Measurements from ENCODE around the gene GDF9. TPM values are rescaled to one million over a fixed set of nuclear protein-coding genes. Genes with fewer than 3 reads are reported as not detected.
"Not testable (repeated sequence)": the region's sequence is repeated elsewhere in the genome, so short reads cannot be mapped to it uniquely, and the experiment has no call there.

Gene GDF9
- total and polyA plus RNA-seq, 5 experiments from 2014 or later, result 0.30 to 1.7 (median 0.85) TPM; not detected in 1

DNA sequence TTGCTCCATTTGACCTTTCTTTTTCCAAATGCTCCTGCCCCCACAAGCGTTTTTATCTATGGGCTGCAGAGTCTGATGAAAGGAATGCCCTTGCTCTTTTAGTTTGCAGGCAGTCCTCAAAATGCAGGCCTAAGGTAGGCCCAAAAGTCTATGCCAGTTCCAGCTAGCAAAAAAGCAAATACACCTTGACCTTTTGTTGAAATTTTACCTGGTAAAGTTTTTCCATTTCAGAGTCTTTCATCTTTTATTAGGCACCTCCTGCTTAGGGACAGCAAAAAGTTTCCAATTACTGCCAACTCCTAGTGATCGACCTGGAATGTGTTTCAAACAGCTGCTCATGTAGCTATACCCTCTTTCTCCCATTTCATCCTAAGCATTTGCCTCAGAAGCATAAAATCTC lies 4.5 kb upstream of the GDF9 start:
- H3K4me3 Mint-ChIP-seq, result no peak overlapping the region
- H3K9me3 Mint-ChIP-seq, result no peaks in the 10 kb centered on the region
- POLR2A ChIA-PET, result no interaction called here

DNA sequence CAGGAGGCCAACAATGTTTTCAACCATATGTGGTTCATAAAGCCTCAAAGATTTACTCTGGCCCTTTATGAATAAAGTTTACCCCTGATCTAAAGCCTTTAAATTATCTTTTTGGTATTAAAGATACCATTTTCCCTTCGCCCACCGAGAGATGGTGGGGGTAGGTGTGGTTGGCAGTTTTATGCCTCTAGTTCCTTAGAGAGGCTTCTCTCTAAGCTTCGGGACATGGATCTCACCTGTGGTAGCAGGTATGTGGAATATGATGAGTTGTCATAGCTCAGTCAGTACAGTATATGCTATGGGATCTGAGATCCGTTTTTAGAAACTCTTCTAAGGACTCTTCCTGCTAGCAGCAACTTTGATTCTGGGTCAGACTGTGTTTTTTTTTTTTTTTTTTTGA lies 2.5 kb upstream of the GDF9 start:
- Mint-ChIP-seq H3K27me3 (no peaks in the 10 kb centered on the region), H3K27ac (peak overlapping the region in 8 of 10 donors; percentile 40 to 100 (median 80)), H3K4me1 (peaks cover 13 to 29% (median 27%) of the 10 kb centered on the region in 4 donors), H3K9me3 (no peaks in the 10 kb centered on the region), H3K4me3 (peak overlapping the region in 6 of 10 donors; percentile 13 to 67 (median 40)), H3K36me3 (peaks cover 0 to 33% (median 3%) of the 10 kb centered on the region in 3 donors)
- ATAC-seq (no peak), DNase-seq (no peak)
- POLR2A ChIA-PET, result interaction anchor here (0.6 to 0.9 kb wide), 3 partner anchors 10 to 187 kb away, joined by 4 to 6 read pairs (median 4); no protein-coding TSS in a partner anchor

More for the DNA sequence above, 4.5 kb upstream of the GDF9 start:
- Mint-ChIP-seq H3K36me3 (peaks cover 0 to 44% (median 3%) of the 10 kb centered on the region in 3 donors), H3K4me1 (peaks cover 10 to 23% (median 19%) of the 10 kb centered on the region in 4 donors), H3K27ac (peak overlapping the region in 6 of 10 donors; percentile 7 to 75 (median 52)), H3K27me3 (no peaks in the 10 kb centered on the region)
- ATAC-seq, result no peak
- DNase-seq, result no peak

DNA sequence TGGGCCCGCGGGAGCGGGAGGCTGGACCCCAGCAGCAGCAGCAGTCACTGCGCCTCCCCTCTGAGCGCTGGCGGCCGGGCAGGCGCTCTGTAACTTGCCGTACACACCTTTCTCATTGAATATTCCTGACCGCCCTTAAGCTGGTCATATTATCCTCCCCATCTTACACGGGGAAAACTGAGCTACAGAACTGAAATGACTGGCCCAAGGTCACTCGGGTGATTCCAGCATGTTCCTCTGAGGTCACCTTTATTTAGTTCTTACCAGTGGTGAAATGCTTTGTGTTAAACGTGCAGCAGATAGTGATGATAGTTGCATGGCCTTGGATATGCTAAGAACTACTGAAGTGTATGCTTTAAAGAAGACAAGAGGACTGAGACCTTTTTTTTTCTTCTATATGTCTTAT lies 780 bp upstream of the GDF9 start:
- ATAC-seq (no peak), DNase-seq (no peak)
- no peaks in the 10 kb centered on the region for H3K9me3 Mint-ChIP-seq
- peaks cover 0 to 27% (median 3%) of the 10 kb centered on the region in 3 donors for H3K36me3 Mint-ChIP-seq
- H3K27ac Mint-ChIP-seq, result peak overlapping the region; percentile 98 to 100 (median 100)
- POLR2A ChIA-PET, result interaction anchor here (1.5 to 2.6 kb wide), 3 partner anchors 96 to 310 kb away, joined by 7 to 18 read pairs (median 14); partner anchors contain the start of genes AFF4, HSPA4 and RAD50
- H3K4me3 Mint-ChIP-seq, result peak overlapping the region; percentile 93 to 100 (median 99)
- peaks cover 13 to 28% (median 27%) of the 10 kb centered on the region in 4 donors for H3K4me1 Mint-ChIP-seq
- H3K27me3 Mint-ChIP-seq, result no peaks in the 10 kb centered on the region

DNA sequence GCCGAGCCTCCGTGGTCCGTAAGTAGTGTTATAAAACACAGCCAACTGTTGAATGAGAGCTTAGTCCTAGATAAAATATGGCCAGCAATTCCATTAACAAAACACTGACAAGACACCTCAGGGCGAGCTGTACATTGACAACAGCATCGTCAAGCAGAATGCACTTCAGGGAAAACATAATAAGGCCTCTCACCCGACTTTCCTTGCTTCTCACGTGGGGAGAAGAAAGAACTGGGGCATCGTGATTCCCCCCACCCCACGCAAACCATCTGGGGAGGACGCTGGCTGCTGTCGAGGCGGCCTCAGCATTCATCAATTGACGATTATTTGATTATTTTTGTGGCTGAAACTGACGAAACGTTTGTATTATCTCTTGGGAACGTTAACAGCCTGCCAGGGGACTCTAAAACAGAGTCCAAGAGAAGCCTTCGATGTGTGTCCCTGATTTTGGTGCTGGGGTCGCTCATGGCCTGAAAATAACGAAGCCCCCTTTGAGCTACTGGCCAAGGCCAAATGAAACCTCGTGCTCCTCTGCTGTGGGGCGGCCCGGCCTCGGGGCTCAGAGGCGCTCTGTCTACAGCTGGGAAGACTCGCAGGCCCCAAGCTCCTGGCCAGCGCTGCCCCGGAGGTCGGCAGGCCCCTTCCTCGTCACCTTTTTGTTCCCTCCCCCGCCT lies 464 bp downstream of the GDF9 start:
- peak; percentile 19 to 39 for ATAC-seq
- H3K27me3 Mint-ChIP-seq, result no peaks in the 10 kb centered on the region
- no peaks in the 10 kb centered on the region for H3K9me3 Mint-ChIP-seq
- H3K36me3 Mint-ChIP-seq, result peaks cover 0 to 23% (median 3%) of the 10 kb centered on the region in 3 donors
- H3K27ac Mint-ChIP-seq, result peak overlapping the region; percentile 98 to 100 (median 100)
- POLR2A ChIA-PET, result interaction anchor here (0.5 to 2.6 kb wide), 4 partner anchors 14 to 309 kb away, joined by 3 to 18 read pairs (median 10); partner anchors contain the start of genes AFF4, HSPA4 and RAD50
- peaks cover 11 to 28% (median 27%) of the 10 kb centered on the region in 4 donors for H3K4me1 Mint-ChIP-seq
- DNase-seq, result peak in 2 of 10 donors; percentile 7 to 10
- peak overlapping the region; percentile 93 to 100 (median 99) for H3K4me3 Mint-ChIP-seq

DNA sequence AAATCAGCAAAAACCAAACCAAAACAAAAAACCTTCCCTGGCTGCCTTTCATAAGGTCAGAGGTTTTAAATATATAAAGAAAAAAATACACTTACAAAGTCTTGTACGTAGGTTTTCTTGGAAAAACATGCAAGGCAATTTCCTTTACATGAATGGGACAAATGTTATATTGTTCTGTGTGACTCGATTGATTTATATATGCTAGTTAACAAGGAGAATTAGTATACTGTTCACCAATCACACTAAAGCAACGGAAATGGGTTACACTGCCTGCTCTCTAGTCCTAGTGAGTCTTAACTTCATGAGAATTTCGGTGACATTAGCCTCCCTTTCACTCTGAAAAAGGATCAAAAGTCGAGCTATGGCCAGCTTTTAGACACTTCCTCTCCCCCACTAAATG lies 5.5 kb downstream of the GDF9 start:
- Mint-ChIP-seq H3K27ac (no peak overlapping the region), H3K9me3 (no peaks in the 10 kb centered on the region), H3K36me3 (no peaks in the 10 kb centered on the region), H3K4me1 (peaks cover 3 to 8% (median 6%) of the 10 kb centered on the region in 4 donors), H3K4me3 (no peak overlapping the region), H3K27me3 (peaks cover 0 to 5% (median 1%) of the 10 kb centered on the region in 5 donors)
- POLR2A ChIA-PET, result no interaction called here
- no peak for ATAC-seq
- DNase-seq, result no peak

DNA sequence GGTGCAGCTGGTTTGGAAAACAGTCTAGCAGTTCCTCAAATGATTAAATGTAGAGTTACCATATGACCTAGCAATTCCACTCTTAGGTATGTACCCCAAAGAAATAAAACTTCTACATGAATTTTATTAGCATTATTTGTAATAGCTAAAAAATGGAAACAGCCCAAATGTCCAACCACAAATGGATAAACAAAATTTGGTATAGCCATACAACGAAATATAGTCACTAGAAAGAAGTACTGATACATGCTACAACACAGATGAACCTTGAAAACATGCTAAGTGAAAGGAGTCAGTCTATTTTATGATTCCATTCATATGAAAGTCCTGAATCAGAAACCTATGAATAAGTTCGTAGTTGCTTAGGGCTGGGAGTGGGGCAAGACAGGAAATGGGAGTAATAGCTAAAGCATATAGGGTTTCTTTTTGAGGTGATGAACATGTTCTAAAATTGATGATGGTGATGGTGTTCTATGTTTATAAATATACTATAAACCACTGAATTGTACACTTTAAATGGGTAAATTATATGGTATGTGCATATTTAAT lies 6.3 kb downstream of the GDF9 start:
- Mint-ChIP-seq H3K4me3 (no peak overlapping the region), H3K27ac (no peak overlapping the region), H3K9me3 (no peaks in the 10 kb centered on the region), H3K27me3 (peaks cover 0 to 8% (median 4%) of the 10 kb centered on the region in 5 donors), H3K4me1 (peaks cover 0 to 2% (median 0%) of the 10 kb centered on the region in 4 donors), H3K36me3 (no peaks in the 10 kb centered on the region)
- POLR2A ChIA-PET, result no interaction called here
- no peak for ATAC-seq
- no peak for DNase-seq

DNA sequence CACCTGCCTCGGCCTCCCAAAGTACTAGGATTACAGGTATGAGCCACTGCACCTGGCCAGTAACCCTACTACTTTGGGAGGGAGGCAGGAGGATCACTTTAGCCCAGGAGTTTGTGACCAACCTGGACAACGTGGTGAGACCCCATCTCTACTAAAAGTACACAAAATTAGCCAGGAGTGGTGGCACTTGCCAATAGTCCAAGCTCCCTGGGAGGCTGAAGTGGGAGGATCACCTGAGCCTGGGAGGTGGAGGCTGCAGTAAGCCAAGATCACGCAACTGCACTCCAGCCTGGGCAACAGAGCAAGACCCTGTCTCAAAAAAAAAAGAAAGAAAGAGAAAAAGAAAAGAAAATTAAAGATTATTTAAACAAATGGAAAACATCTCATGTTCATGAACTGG lies 10.3 kb downstream of the GDF9 start:
- Mint-ChIP-seq H3K9me3 (no peaks in the 10 kb centered on the region), H3K27me3 (peaks cover 4 to 10% (median 7%) of the 10 kb centered on the region in 5 donors), H3K4me3 (no peak overlapping the region), H3K4me1 (no peaks in the 10 kb centered on the region), H3K27ac (no peak overlapping the region), H3K36me3 (no peaks in the 10 kb centered on the region)
- ATAC-seq, result no peak
- POLR2A ChIA-PET, result interaction anchor here (0.7 kb wide), 1 partner anchor 69 kb away, joined by 3 read pairs; no protein-coding TSS in a partner anchor
- DNase-seq, result no peak

DNA sequence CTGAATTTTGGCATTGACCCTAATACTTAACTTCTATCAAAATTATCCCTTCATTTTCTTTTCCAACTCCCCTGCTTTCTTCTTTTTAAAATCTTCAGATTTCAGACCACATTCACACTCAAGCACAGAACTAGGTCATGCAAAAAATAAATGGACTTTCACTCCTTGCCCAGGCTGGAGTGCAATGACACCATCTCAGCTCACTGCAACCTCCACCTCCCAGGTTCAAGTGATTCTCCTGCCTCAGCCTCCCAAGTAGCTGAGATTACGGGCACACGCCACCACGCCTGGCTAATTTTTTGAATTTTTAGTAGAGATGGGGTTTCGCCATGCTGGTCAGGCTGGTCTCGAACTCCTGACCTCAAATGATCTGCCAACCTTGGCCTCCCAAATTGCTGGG lies 11.3 kb downstream of the GDF9 start:
- H3K9me3 Mint-ChIP-seq, H3K27me3 Mint-ChIP-seq, H3K4me3 Mint-ChIP-seq, ATAC-seq, H3K36me3 Mint-ChIP-seq, H3K4me1 Mint-ChIP-seq, POLR2A ChIA-PET, DNase-seq: not testable (repeated sequence)
- peak overlapping the region in 1 of 10 donors; percentile 2 for H3K27ac Mint-ChIP-seq

DNA sequence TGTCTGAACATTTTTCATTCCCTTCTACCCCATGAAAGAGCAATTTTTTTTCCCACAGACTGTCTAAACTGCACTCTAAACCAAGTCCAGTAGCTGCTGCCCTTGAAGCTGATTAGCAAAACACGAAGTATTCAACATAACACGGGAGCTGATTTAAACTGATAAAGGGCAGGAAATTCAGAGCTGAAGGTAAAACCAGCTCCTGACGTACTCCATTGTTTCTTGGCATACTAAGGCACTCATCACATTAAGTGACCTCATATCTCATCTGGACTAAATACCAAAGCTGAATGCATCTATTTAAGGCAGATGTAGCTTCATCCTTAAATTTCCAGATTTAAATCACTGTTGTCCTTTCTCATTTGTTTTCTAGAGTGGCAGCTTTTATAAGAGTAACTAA lies 12.0 kb downstream of the GDF9 start:
- Mint-ChIP-seq H3K4me3 (no peak overlapping the region), H3K27ac (no peak overlapping the region), H3K9me3 (no peaks in the 10 kb centered on the region), H3K4me1 (no peaks in the 10 kb centered on the region), H3K27me3 (peaks cover 4 to 10% (median 7%) of the 10 kb centered on the region in 5 donors), H3K36me3 (no peaks in the 10 kb centered on the region)
- no peak for DNase-seq
- POLR2A ChIA-PET, result interaction anchor here (0.6 kb wide), 1 partner anchor 178 kb away, joined by 5 read pairs; no protein-coding TSS in a partner anchor
- no peak for ATAC-seq

DNA sequence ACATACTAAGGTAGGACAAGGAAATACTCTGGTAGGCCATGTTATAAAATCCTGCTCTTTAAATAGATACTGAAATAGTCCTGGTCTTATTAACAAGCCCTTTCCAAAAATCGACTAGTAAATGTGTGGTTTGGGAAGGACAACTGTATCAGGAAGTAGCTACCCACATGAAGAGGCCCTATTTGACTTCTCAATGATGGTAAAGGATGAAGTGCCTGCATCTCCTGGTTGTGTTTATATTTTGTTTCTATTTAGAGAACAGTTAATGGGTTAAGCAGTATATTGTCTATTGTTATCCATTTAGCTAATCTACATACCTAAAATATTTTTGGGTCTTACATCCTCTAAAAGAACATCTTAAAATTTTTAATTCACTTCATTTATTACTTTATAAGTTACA lies 12.5 kb downstream of the GDF9 start:
- no peak overlapping the region for H3K27ac Mint-ChIP-seq
- no peaks in the 10 kb centered on the region for H3K36me3 Mint-ChIP-seq
- POLR2A ChIA-PET, result no interaction called here

DNA sequence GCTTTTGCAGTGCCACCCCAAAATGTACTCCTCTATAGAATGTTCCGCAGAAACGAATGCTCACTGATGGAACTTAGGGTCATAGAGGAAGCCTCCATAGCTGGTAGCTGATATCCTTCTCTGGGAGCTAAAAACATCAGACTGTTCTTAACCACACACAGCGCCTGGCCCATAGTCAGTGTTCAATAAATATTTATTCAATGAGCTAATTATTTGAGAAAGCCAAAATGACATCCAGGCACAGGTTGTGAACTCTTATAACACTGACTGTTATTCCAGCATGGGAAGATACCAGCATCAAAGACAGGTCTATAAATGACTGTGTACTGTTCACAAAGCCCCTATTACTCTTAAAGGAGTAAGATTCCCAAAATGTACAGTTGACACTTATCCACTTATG lies 12.9 kb downstream of the GDF9 start:
- Mint-ChIP-seq H3K4me1 (no peaks in the 10 kb centered on the region), H3K9me3 (no peaks in the 10 kb centered on the region), H3K4me3 (no peak overlapping the region), H3K36me3 (no peaks in the 10 kb centered on the region), H3K27ac (no peak overlapping the region), H3K27me3 (peaks cover 4 to 9% (median 7%) of the 10 kb centered on the region in 5 donors)
- POLR2A ChIA-PET, result no interaction called here
- DNase-seq (no peak), ATAC-seq (no peak)

More for the DNA sequence above, 12.5 kb downstream of the GDF9 start:
- Mint-ChIP-seq H3K4me1 (no peaks in the 10 kb centered on the region), H3K9me3 (no peaks in the 10 kb centered on the region), H3K4me3 (no peak overlapping the region), H3K27me3 (peaks cover 4 to 10% (median 7%) of the 10 kb centered on the region in 5 donors)
- ATAC-seq (no peak), DNase-seq (no peak)

DNA sequence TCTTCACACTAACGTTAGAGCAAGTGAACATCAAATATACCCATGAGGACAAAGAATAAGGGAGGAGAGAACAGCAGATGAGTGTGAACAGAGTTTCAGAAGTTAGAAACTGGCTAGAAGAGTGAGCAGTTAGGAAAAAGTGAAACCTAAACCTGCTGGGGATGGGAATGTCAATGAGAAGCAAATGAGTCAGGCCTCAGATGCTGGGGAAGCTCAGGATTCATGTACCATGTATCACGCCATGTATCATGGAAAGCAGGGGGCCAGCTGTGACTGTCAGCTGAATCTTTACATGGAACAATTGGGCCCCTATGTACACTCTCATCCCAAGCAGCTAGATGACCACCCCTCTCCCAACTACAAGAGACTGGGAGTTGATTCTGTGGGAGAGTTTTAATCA lies 16.2 kb downstream of the GDF9 start:
- Mint-ChIP-seq H3K4me3 (no peak overlapping the region), H3K36me3 (no peaks in the 10 kb centered on the region), H3K9me3 (no peaks in the 10 kb centered on the region), H3K27me3 (peaks cover 0 to 9% (median 4%) of the 10 kb centered on the region in 5 donors), H3K4me1 (no peaks in the 10 kb centered on the region), H3K27ac (peak overlapping the region in 1 of 10 donors; percentile 53)
- DNase-seq (no peak), ATAC-seq (no peak)
- POLR2A ChIA-PET, result interaction anchor here (0.8 kb wide), 1 partner anchor 8 kb away, joined by 3 read pairs; no protein-coding TSS in a partner anchor

DNA sequence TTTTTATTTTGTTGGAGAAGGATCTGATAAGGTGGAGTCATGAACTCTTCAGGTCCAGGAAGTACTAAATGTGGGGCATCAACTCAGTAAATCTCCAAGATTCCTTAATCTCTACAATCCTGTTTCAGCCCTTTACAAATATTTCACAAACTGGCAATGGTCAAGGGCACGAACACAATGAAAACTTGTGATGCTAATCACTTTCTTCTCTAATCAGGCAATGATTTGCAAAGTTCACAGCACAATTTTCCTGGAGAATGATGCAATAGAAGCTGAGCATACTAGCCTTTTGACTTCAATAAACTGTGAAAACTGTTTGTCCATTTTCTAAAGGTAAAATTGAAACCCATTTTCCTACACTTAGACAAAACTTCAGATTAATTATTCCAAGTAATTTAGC lies 16.9 kb downstream of the GDF9 start:
- ATAC-seq (no peak), DNase-seq (no peak)
- Mint-ChIP-seq H3K27ac (no peak overlapping the region), H3K4me3 (no peak overlapping the region), H3K36me3 (no peaks in the 10 kb centered on the region), H3K27me3 (peaks cover 0 to 9% (median 4%) of the 10 kb centered on the region in 5 donors), H3K4me1 (no peaks in the 10 kb centered on the region), H3K9me3 (no peaks in the 10 kb centered on the region)
- POLR2A ChIA-PET, result no interaction called here

Data from naive thymus-derived CD8-positive, alpha-beta T cell (primary cell).